Colon (tissue), 2 donors: ENCODE measurements around the gene KAZN.

Source experiments
- FAIRE-seq: peaks from 2 replicates; lab custom pipeline; 2012; peaks lifted over from hg19 to GRCh38; lab: Jason Lieb, UNC
- donor health status: control.
- donor health status: control.

KAZN gene

GRCh38 chr1:14987829-14988603 is 389.5 kb downstream of the KAZN start:
- no peak for FAIRE-seq

- FAIRE-seq: no peak
Measured at GRCh38 chr1:14988636-14989035, 390.2 kb downstream of the KAZN start.

GRCh38 chr1:14989931-14990728 is 391.6 kb downstream of the KAZN start:
- no peak for FAIRE-seq

GRCh38 chr1:14993414-14993813 is 394.9 kb downstream of the KAZN start:
- no peak for FAIRE-seq

GRCh38 chr1:14994148-14994547 is 395.7 kb downstream of the KAZN start:
- no peak for FAIRE-seq

- no peak for FAIRE-seq
Measured at GRCh38 chr1:14994841-14995437, 396.5 kb downstream of the KAZN start.

GRCh38 chr1:14996133-14997050 is 397.9 kb downstream of the KAZN start:
- no peak for FAIRE-seq

- FAIRE-seq: no peak
Measured at GRCh38 chr1:14997646-14998276, 399.3 kb downstream of the KAZN start.

- FAIRE-seq: no peak
Measured at GRCh38 chr1:14999441-14999840, 401.0 kb downstream of the KAZN start.

GRCh38 chr1:15000030-15000429 is 401.5 kb downstream of the KAZN start:
- FAIRE-seq: no peak

GRCh38 chr1:15000671-15001070 is 402.2 kb downstream of the KAZN start:
- FAIRE-seq: no peak

GRCh38 chr1:15001317-15001915 is 402.9 kb downstream of the KAZN start:
- no peak for FAIRE-seq

- no peak for FAIRE-seq
Measured at GRCh38 chr1:15002325-15002724, 403.8 kb downstream of the KAZN start.

GRCh38 chr1:15004396-15004795 is 405.9 kb downstream of the KAZN start:
- FAIRE-seq: no peak

GRCh38 chr1:15005116-15005515 is 406.6 kb downstream of the KAZN start:
- no peak for FAIRE-seq

- FAIRE-seq: no peak
Measured at GRCh38 chr1:15007368-15007767, 408.9 kb downstream of the KAZN start.

- FAIRE-seq: no peak
Measured at GRCh38 chr1:15007842-15008241, 409.4 kb downstream of the KAZN start.

- FAIRE-seq: no peak
Measured at GRCh38 chr1:15008783-15009729, 410.6 kb downstream of the KAZN start.

- no peak for FAIRE-seq
Measured at GRCh38 chr1:15011160-15011559, 412.7 kb downstream of the KAZN start.

GRCh38 chr1:15011661-15012060 is 413.2 kb downstream of the KAZN start:
- FAIRE-seq: no peak
